Endothelial cell of umbilical vein (primary cell): ENCODE measurements around the gene NCAPG2.

Experiments used
- CTCF ChIP-seq, 2 donors: IDR thresholded peaks; 1 replicate in 1 of 2; 2 replicates in 1 of 2; pipeline ENCODE4 v1.5.1; 2011; ENCODE audit warnings: low read length in 2 of 2, mild to moderate bottlenecking in 2 of 2, moderate library complexity in 2 of 2, control low read depth in 1 of 2, inconsistent platforms in 1 of 2, low read depth in 1 of 2; ENCODE audit not compliant: insufficient read depth in 1 of 2; ENCODE audit errors: extremely low read depth in 1 of 2
- MAX ChIP-seq: IDR thresholded peaks from 2 replicates; pipeline ENCODE4 v1.6.1; 2011; ENCODE audit not compliant: insufficient read depth, insufficient read length

GRCh38 chr7:158620418-158620817 lies 84.2 kb downstream of the NCAPG2 start:
- TF ChIP-seq CTCF (IDR thresholded peaks at IDR 0.05; ENCODE audit: extremely low read depth in 1 of 2, insufficient read depth in 1 of 2, low read depth in 1 of 2, low read length in 2 of 2) (no peak), MAX (no peak)
